ENCODE measurements around the gene SSBP3.
A peak's percentile ranks its signal among the peaks of the same experiment; 100 is the strongest.

Gene SSBP3

DNA sequence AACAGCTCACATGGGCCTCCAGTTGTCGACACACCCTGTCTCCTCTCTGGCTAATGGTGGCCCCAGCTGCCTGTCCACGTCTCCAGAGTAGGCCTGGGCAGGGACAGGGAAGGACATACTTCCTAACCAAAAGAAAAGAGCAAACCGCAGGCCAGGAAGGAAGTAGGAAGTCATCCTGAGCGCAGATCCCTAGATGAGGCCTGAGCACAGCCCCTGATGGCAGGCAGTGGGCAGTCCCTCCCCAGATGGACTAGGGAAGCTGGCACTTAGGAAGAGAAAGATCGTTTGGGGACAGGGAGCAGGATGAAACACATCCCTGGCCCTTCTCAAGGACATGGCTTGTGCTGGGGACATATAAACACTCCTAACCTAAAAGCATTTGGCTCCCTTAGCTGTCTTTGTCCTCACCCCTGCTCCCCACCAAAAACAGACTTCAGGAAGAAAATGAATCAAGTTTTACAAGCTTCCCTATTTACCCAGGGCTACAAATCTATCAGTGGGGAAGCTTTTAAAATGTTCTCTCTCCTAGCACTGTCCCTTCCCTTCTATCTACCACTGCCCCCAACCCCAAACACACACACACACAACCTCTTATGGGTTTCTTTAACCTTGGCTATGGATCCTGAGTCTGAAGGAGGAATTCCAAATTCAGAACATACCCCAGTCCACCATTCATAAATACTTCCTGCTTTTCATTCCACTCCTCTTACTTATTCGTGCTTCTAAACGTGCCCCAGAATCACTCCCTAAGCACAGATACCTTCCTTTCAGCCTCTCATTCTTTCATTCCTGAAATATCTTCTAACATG lies 21.1 kb downstream of the SSBP3 start:
- TF ChIP-seq, protein P1, sequence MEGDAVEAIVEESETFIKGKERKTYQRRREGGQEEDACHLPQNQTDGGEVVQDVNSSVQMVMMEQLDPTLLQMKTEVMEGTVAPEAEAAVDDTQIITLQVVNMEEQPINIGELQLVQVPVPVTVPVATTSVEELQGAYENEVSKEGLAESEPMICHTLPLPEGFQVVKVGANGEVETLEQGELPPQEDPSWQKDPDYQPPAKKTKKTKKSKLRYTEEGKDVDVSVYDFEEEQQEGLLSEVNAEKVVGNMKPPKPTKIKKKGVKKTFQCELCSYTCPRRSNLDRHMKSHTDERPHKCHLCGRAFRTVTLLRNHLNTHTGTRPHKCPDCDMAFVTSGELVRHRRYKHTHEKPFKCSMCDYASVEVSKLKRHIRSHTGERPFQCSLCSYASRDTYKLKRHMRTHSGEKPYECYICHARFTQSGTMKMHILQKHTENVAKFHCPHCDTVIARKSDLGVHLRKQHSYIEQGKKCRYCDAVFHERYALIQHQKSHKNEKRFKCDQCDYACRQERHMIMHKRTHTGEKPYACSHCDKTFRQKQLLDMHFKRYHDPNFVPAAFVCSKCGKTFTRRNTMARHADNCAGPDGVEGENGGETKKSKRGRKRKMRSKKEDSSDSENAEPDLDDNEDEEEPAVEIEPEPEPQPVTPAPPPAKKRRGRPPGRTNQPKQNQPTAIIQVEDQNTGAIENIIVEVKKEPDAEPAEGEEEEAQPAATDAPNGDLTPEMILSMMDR (IDR thresholded peaks at IDR 0.05; ENCODE audit: borderline replicate concordance, extremely low read depth, low read length, poor library complexity, severe bottlenecking), result no peak
- no peak for TF ChIP-seq EZH2 (IDR thresholded peaks at IDR 0.05; ENCODE audit: borderline replicate concordance, low read depth, low read length, severe bottlenecking)
- Histone ChIP-seq H3K27ac (ENCODE audit: low read length) (0 out of 2 replicates have a peak overlapping the region, but pooled peaks have one; percentile 8), H3K4me1 (ENCODE audit: insufficient read depth, low read length) (no peaks in the 10 kb centered on the region)

GRCh38 chr1:54384471-54384870 lies 21.7 kb downstream of the SSBP3 start:
- ATAC-seq (ENCODE audit: insufficient read depth, low read depth) (no peak), DNase-seq (no peak)
- no peak for TF ChIP-seq EZH2 (IDR thresholded peaks at IDR 0.05; ENCODE audit: borderline replicate concordance, low read depth, low read length, severe bottlenecking)
- TF ChIP-seq, protein P1 (IDR thresholded peaks at IDR 0.05; ENCODE audit: borderline replicate concordance, extremely low read depth, low read length, poor library complexity, severe bottlenecking), result no peak
- H3K36me3 ChIP-seq (ENCODE audit: insufficient read depth, low read length), result peaks cover 65% of the 10 kb centered on the region
- no peaks in the 10 kb centered on the region for H3K27me3 ChIP-seq (ENCODE audit: insufficient read depth, low read length, poor library complexity)
- no peak overlapping the region for H3K9ac ChIP-seq (ENCODE audit: low read depth, low read length)
- no peak overlapping the region for H3K27ac ChIP-seq (ENCODE audit: low read length)
- no peaks in the 10 kb centered on the region for H3K9me3 ChIP-seq (ENCODE audit: insufficient read depth, low read length, severe bottlenecking)
- H3K4me3 ChIP-seq (ENCODE audit: low read depth in 1 of 2, low read length in 2 of 2), result no peak overlapping the region
- H2AFZ ChIP-seq (ENCODE audit: low read depth, low read length), result no peak overlapping the region
- peaks cover 70% of the 10 kb centered on the region for H4K20me1 ChIP-seq (ENCODE audit: insufficient read depth, low read length)
- no peak overlapping the region for H3K4me2 ChIP-seq (ENCODE audit: insufficient read depth, low read length)
- peaks cover 93% of the 10 kb centered on the region for H3K79me2 ChIP-seq (ENCODE audit: insufficient read depth, low read length)
- H3K4me1 ChIP-seq (ENCODE audit: insufficient read depth, low read length), result no peaks in the 10 kb centered on the region

More for the DNA sequence above, 21.1 kb downstream of the SSBP3 start:
- H3K9ac ChIP-seq (ENCODE audit: low read depth, low read length), result no peak overlapping the region
- H3K4me3 ChIP-seq (ENCODE audit: low read depth in 1 of 2, low read length in 2 of 2), result no peak overlapping the region
- H3K36me3 ChIP-seq (ENCODE audit: insufficient read depth, low read length), result peaks cover 62% of the 10 kb centered on the region
- no peaks in the 10 kb centered on the region for H3K9me3 ChIP-seq (ENCODE audit: insufficient read depth, low read length, severe bottlenecking)
- no peaks in the 10 kb centered on the region for H3K27me3 ChIP-seq (ENCODE audit: insufficient read depth, low read length, poor library complexity)
- DNase-seq (no peak), ATAC-seq (ENCODE audit: insufficient read depth, low read depth) (no peak)
- H2AFZ ChIP-seq (ENCODE audit: low read depth, low read length), result no peak overlapping the region
- H3K4me2 ChIP-seq (ENCODE audit: insufficient read depth, low read length), result no peak overlapping the region
- peaks cover 93% of the 10 kb centered on the region for H3K79me2 ChIP-seq (ENCODE audit: insufficient read depth, low read length)
- H4K20me1 ChIP-seq (ENCODE audit: insufficient read depth, low read length), result peaks cover 67% of the 10 kb centered on the region

GRCh38 chr1:54381524-54381923 lies 24.7 kb downstream of the SSBP3 start:
- H3K36me3 ChIP-seq (ENCODE audit: insufficient read depth, low read length), result peaks cover 69% of the 10 kb centered on the region
- H3K27ac ChIP-seq (ENCODE audit: low read length), result no peak overlapping the region
- H3K4me2 ChIP-seq (ENCODE audit: insufficient read depth, low read length), result no peak overlapping the region
- H3K4me1 ChIP-seq (ENCODE audit: insufficient read depth, low read length), result no peaks in the 10 kb centered on the region
- H3K9ac ChIP-seq (ENCODE audit: low read depth, low read length), result no peak overlapping the region
- ATAC-seq (ENCODE audit: insufficient read depth, low read depth) (no peak), DNase-seq (no peak)
- H3K79me2 ChIP-seq (ENCODE audit: insufficient read depth, low read length), result peaks cover 93% of the 10 kb centered on the region
- H3K4me3 ChIP-seq (ENCODE audit: low read depth in 1 of 2, low read length in 2 of 2), result no peak overlapping the region
- no peak for TF ChIP-seq EZH2 (IDR thresholded peaks at IDR 0.05; ENCODE audit: borderline replicate concordance, low read depth, low read length, severe bottlenecking)
- TF ChIP-seq, protein P1 (IDR thresholded peaks at IDR 0.05; ENCODE audit: borderline replicate concordance, extremely low read depth, low read length, poor library complexity, severe bottlenecking), result no peak
- H3K9me3 ChIP-seq (ENCODE audit: insufficient read depth, low read length, severe bottlenecking), result no peaks in the 10 kb centered on the region
- no peak overlapping the region for H2AFZ ChIP-seq (ENCODE audit: low read depth, low read length)
- peaks cover 72% of the 10 kb centered on the region for H4K20me1 ChIP-seq (ENCODE audit: insufficient read depth, low read length)
- H3K27me3 ChIP-seq (ENCODE audit: insufficient read depth, low read length, poor library complexity), result no peaks in the 10 kb centered on the region

All from DND-41 (cell line).